Duodenal mucosa (tissue), 2 donors: ENCODE measurements around the gene C14orf119.

Source experiments
- H3K27ac ChIP-seq: one replicate; pipeline ENCODE4 v1.7.0; 2013; ENCODE audit warnings: low read depth, low read length
- H3K27me3 ChIP-seq, 2 donors: one replicate each; pipeline ENCODE4 v1.7.0; 2013; ENCODE audit warnings: low read length in 2 of 2, control low read depth in 1 of 2; ENCODE audit not compliant: insufficient read depth in 2 of 2, control insufficient read depth in 1 of 2
- H3K36me3 ChIP-seq, 2 donors: one replicate each; pipeline ENCODE4 v1.7.0; 2013; ENCODE audit warnings: low read length in 2 of 2, control low read depth in 1 of 2; ENCODE audit not compliant: insufficient read depth in 2 of 2, control insufficient read depth in 1 of 2
- H3K4me1 ChIP-seq, 2 donors: one replicate each; pipeline ENCODE4 v1.7.0; 2013; ENCODE audit warnings: low read length in 2 of 2, control low read depth in 1 of 2; ENCODE audit not compliant: insufficient read depth in 2 of 2, control insufficient read depth in 1 of 2
- H3K4me3 ChIP-seq, 2 donors: one replicate each; pipeline ENCODE4 v1.7.0; 2013; ENCODE audit warnings: low read length in 2 of 2, low read depth in 1 of 2
- H3K9ac ChIP-seq, 2 donors: one replicate each; pipeline ENCODE4 v1.7.0; 2013; ENCODE audit warnings: low read length in 2 of 2, low read depth in 1 of 2
- H3K9me3 ChIP-seq, 2 donors: one replicate each; pipeline ENCODE4 v1.7.0; 2013; ENCODE audit warnings: low read length in 2 of 2, control low read depth in 1 of 2; ENCODE audit not compliant: control insufficient read depth in 1 of 2

Gene C14orf119

DNA sequence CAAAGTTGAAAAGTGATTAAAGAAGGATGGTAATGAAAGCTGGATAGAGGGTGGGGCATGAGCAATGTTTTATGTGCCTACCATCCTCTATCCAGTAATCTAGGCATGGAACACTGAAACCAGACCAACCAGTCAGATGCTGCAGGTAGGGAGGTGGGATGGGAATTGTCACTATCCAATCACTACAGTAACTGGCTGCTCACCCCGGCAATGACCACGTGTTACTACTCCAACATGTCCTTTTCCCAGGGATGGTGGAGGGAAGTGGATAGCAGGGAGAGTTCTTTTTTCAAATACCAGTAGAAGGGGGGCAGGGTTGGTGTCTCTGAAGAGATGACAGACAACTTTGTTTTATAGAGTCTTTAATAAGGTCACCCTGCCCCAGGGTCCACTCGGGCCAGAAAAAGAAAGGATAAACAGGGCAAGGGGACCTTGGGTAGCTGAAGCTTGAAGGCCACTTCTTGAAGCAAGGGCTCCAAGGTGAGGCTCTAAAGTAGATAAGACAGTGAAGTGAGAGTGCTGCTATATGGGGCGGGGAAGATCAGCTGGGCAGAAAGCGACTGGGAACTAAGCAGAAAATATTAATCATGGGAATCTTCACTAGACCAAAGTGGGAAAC lies 23.3 kb upstream of the C14orf119 start:
- Histone ChIP-seq H3K27me3 (no peaks in the 10 kb centered on the region), H3K27ac (no peak overlapping the region), H3K4me1 (peaks cover 27 to 44% of the 10 kb centered on the region in 2 donors), H3K9ac (peak overlapping the region; percentile 85 to 88), H3K4me3 (peak overlapping the region; percentile 95), H3K9me3 (no peaks in the 10 kb centered on the region), H3K36me3 (peaks cover 36 to 56% of the 10 kb centered on the region in 2 donors)

DNA sequence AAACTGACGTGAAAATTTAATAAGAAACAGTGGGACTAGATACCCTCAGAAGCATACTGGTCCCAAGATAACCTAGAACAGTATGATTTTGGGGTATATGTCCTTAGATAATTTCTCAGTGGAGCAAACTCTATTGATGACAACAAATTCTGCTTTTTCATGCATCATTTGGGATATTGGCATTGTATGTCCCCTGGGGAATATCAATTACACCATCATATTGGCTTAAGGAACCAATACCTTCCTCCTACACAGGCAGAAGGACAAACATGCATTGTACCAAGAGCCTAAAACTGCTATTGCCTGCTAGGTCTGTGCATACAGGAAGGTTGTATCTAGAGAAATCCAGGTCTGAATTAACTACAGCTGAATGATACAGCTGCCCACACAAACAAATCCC lies 20.4 kb upstream of the C14orf119 start:
- no peaks in the 10 kb centered on the region for H3K9me3 ChIP-seq
- peaks cover 27 to 31% of the 10 kb centered on the region in 2 donors for H3K4me1 ChIP-seq
- H3K36me3 ChIP-seq: peaks cover 48 to 66% of the 10 kb centered on the region in 2 donors
- no peaks in the 10 kb centered on the region for H3K27me3 ChIP-seq
- H3K9ac ChIP-seq: no peak overlapping the region
- no peak overlapping the region for H3K4me3 ChIP-seq
- no peak overlapping the region for H3K27ac ChIP-seq

GRCh38 chr14:23076785-23077408 lies 18.4 kb upstream of the C14orf119 start:
- no peaks in the 10 kb centered on the region for H3K9me3 ChIP-seq
- H3K27me3 ChIP-seq: no peaks in the 10 kb centered on the region
- H3K27ac ChIP-seq: no peak overlapping the region
- H3K9ac ChIP-seq: no peak overlapping the region
- peaks cover 14 to 18% of the 10 kb centered on the region in 2 donors for H3K4me1 ChIP-seq
- no peak overlapping the region for H3K4me3 ChIP-seq
- H3K36me3 ChIP-seq: peaks cover 58 to 83% of the 10 kb centered on the region in 2 donors

DNA sequence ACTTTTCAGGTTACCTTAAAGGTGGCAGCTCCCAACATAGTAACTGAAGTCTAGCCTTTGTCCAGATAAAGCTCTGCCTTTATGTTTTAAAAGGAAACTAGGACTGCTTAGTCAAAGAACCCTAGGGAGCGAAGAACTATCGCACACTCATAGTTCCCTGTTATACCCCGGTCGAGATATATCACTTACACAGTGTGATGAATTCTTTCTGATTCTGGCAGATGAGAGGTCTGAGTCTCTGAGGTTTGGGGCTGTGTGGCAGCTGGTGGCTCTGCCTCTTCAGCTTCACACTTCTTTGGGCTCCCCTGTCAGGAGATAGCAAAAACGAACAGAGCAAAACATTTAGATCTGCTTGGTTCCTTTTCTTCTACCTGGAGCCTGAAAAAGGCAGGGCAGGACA lies 17.3 kb upstream of the C14orf119 start:
- Histone ChIP-seq H3K4me3 (no peak overlapping the region), H3K9ac (no peak overlapping the region), H3K36me3 (peaks cover 55 to 86% of the 10 kb centered on the region in 2 donors), H3K27me3 (no peaks in the 10 kb centered on the region), H3K9me3 (no peaks in the 10 kb centered on the region), H3K27ac (no peak overlapping the region), H3K4me1 (peaks cover 3 to 7% of the 10 kb centered on the region in 2 donors)

DNA sequence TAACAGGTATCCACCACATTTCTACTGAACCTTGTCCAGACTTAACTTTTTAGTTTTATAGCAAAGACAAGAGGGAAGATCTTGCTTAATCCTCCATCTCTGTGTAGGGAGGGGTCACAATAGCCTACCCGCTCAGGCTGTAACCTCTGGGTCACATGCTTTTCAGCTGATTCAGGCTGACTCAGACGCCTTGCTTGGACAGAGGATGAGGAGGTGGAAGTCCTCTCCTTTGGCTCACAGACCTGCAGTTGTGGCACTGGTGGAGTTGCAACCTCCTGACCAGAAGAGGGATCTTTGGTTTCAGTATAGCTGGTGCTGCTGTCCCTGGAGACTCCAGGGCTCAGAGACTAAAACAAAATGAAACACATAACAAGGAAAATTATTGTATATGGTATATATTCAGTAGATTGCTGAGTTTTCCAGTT lies 16.6 kb upstream of the C14orf119 start:
- no peak overlapping the region for H3K27ac ChIP-seq
- H3K9ac ChIP-seq: no peak overlapping the region

GRCh38 chr14:23079716-23080115 lies 15.6 kb upstream of the C14orf119 start:
- H3K27me3 ChIP-seq: no peaks in the 10 kb centered on the region
- no peak overlapping the region for H3K9ac ChIP-seq
- no peak overlapping the region for H3K27ac ChIP-seq
- H3K4me3 ChIP-seq: no peak overlapping the region
- H3K36me3 ChIP-seq: peaks cover 56 to 88% of the 10 kb centered on the region in 2 donors
- peaks cover 0 to 6% of the 10 kb centered on the region in 2 donors for H3K4me1 ChIP-seq
- no peaks in the 10 kb centered on the region for H3K9me3 ChIP-seq

More for the DNA sequence above, 16.6 kb upstream of the C14orf119 start:
- no peak overlapping the region for H3K4me3 ChIP-seq
- peaks cover 0 to 6% of the 10 kb centered on the region in 2 donors for H3K4me1 ChIP-seq
- no peaks in the 10 kb centered on the region for H3K9me3 ChIP-seq
- peaks cover 59 to 90% of the 10 kb centered on the region in 2 donors for H3K36me3 ChIP-seq
- no peaks in the 10 kb centered on the region for H3K27me3 ChIP-seq

DNA sequence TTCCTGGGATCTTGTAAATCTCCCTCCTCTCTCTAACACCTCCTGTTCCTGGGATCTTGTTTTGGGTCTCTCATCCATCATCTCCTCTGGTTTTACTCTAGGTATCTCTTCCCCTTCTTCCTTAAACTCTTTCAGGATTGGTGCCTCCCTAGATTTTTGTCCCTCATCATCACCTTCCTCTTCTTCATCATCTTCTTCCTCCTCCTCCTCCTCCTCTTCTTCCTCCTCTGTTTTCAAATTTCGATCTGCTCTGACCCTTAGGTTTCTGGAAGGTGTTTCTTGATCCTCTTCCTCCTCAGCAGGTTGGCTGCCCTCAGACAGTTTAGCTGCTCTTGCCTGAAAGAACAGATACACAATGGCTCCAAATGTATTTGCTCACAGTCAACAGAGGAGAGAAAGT lies 14.8 kb upstream of the C14orf119 start:
- peaks cover 53 to 88% of the 10 kb centered on the region in 2 donors for H3K36me3 ChIP-seq
- no peak overlapping the region for H3K9ac ChIP-seq
- H3K4me3 ChIP-seq: no peak overlapping the region
- H3K27me3 ChIP-seq: no peaks in the 10 kb centered on the region
- H3K27ac ChIP-seq: no peak overlapping the region
- H3K4me1 ChIP-seq: peaks cover 0 to 7% of the 10 kb centered on the region in 2 donors
- no peaks in the 10 kb centered on the region for H3K9me3 ChIP-seq

GRCh38 chr14:23085458-23085857 lies 9.8 kb upstream of the C14orf119 start:
- H3K27me3 ChIP-seq: no peaks in the 10 kb centered on the region
- peaks cover 0 to 10% of the 10 kb centered on the region in 2 donors for H3K4me1 ChIP-seq
- peaks cover 50 to 84% of the 10 kb centered on the region in 2 donors for H3K36me3 ChIP-seq
- H3K9me3 ChIP-seq: no peaks in the 10 kb centered on the region
- no peak overlapping the region for H3K27ac ChIP-seq
- no peak overlapping the region for H3K9ac ChIP-seq
- no peak overlapping the region for H3K4me3 ChIP-seq

- Histone ChIP-seq H3K9ac (no peak overlapping the region), H3K27ac (no peak overlapping the region), H3K4me3 (no peak overlapping the region), H3K9me3 (no peaks in the 10 kb centered on the region), H3K36me3 (peaks cover 47 to 85% of the 10 kb centered on the region in 2 donors), H3K4me1 (peaks cover 0 to 10% of the 10 kb centered on the region in 2 donors), H3K27me3 (no peaks in the 10 kb centered on the region)
Observed at GRCh38 chr14:23086565-23086964, 8.7 kb upstream of the C14orf119 start.

DNA sequence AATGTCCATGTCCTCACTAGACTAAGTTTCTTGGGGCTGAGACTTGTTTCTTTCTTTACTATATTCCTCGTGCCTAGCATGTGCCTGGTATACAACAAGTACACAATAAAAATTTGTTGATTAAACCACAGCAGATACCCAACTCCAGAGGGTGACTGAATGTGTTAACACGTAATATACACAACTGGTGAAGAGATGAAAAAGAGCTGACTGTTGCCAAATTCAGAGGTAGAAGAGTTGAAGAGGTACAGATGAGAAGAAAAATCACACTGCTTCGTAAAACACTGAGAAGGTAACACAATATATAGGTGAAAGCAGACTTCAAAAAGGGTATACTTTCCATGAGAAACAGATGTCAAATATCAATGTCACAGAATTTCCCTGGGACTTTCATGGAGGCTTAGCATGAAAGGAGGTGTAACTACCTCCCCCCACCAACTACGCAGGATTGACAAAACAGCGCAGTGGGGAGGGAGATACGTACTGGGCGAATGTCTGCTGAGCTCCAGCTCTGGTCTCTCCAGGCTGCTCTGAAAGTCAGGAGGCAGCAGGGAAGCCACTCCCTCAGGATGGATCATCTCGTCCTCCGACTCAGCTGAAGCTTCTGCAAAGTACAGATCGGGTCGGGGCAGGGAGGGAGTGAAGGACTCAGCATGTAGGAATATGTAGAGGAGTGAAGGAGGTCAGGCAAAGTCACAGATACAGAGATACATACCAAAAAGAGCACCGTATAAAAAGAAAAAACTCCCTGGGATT lies 5.6 kb upstream of the C14orf119 start:
- Histone ChIP-seq H3K4me3 (no peak overlapping the region), H3K36me3 (peaks cover 35 to 75% of the 10 kb centered on the region in 2 donors), H3K9ac (no peak overlapping the region), H3K27ac (no peak overlapping the region), H3K9me3 (no peaks in the 10 kb centered on the region), H3K4me1 (peaks cover 18 to 24% of the 10 kb centered on the region in 2 donors), H3K27me3 (no peaks in the 10 kb centered on the region)
